Ascending aorta (tissue), 2 donors: ENCODE results near the gene DNAAF3. TPM values are rescaled to one million over a fixed set of nuclear protein-coding genes. Genes with fewer than 3 reads are reported as not detected.

Experiments
- DNase-seq, 2 donors: peaks; one replicate each; pipeline ENCODE4 v3.0.0-alpha.2; 2019; ENCODE audit warnings: low spot score in 2 of 2
- H3K27ac ChIP-seq, 2 donors: fragments of 200-600 bp; sonication (generic); one replicate each; pipeline ENCODE4 v1.5.1; 2016 to 2017; ENCODE audit warnings: mild to moderate bottlenecking in 1 of 2
- H3K27me3 ChIP-seq: fragments of 200-600 bp; sonication (generic); one replicate; pipeline ENCODE4 v1.5.1; 2017
- H3K36me3 ChIP-seq, 2 donors: fragments of 200-600 bp; sonication (generic); one replicate each; pipeline ENCODE4 v1.5.1; 2016
- H3K4me1 ChIP-seq, 2 donors: fragments of 200-600 bp; sonication (generic); one replicate each; pipeline ENCODE4 v1.5.1; 2016 to 2017; ENCODE audit warnings: mild to moderate bottlenecking in 1 of 2
- H3K4me3 ChIP-seq, 2 donors: fragments of 200-600 bp; sonication (generic); one replicate each; pipeline ENCODE4 v1.5.1; 2016 to 2017; ENCODE audit warnings: mild to moderate bottlenecking in 1 of 2
- H3K9me3 ChIP-seq, 2 donors: fragments of 200-600 bp; sonication (generic); one replicate each; pipeline ENCODE4 v1.5.1; 2016
- intact Hi-C: fragments of 100-400 bp; cut with DNase I; formaldehyde crosslinking; loops from one replicate; pipeline ENCODE4 v1.15.1; 2023
- total RNA-seq: library from RNA; depleted of rRNA; stranded (reverse); fragments of >200 nt; gene quantifications from one replicate; pipeline ENCODE4 v1.1.0, GENCODE V29; 2016
- TF ChIP-seq, protein P1 (sequence below), 3 experiments: fragments of 200-600 bp in 2 of 3; fragments of 450-650 bp in 1 of 3; sonication (generic) in 2 of 3; IDR thresholded peaks; one replicate each; pipeline ENCODE4 v1.5.1; 2016 to 2019; ENCODE audit warnings: antibody characterized with exemption in 3 of 3, mild to moderate bottlenecking in 1 of 3, moderate library complexity in 1 of 3

Gene DNAAF3
- total RNA-seq, 1 donor from 2014 or later: not detected

DNA sequence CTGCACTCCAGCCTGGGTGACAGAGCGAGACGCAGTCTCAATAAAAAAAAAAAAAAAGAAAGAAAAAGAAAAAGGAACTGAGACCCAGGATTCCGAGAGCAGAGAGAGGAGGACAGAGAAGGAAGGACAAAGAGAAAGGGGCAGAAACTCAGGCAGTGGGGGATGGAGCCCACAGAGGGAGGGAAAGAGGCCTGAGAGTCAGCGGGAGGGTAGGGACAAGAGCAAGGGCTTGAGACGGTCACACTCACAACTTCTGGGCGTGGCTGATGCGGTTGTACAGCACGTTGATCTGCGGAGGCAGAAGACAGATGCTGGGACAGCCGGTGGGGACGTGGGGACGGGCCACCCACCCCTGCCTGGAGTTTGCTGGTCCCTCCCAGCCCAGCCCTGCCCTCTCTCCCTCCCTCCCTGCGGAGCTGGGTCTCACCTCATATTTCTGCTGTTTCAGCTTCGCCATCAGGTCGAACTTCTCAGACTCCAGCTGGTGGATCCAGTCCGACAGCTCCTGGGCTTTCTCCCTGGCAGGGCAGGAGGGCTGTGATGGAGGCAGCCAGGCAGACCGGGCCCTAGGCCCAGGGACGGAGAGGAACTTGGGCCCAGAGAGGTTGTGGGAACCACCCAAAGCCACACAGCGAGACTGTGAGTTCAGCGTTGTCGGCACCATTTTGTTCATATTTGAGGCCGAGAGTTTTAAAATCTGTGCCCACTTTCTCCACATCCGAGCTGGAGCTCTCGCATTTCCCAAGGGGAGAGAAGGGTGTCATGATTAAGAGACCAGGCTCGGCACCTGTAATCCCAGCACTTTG lies 32.6 kb downstream of the DNAAF3 start:
- Histone ChIP-seq H3K4me3 (no peak overlapping the region), H3K9me3 (no peaks in the 10 kb centered on the region), H3K27ac (no peak overlapping the region), H3K4me1 (no peaks in the 10 kb centered on the region), H3K36me3 (no peaks in the 10 kb centered on the region), H3K27me3 (peaks cover 9% of the 10 kb centered on the region)
- intact Hi-C loops: no loop called here
- no peak for DNase-seq
- TF ChIP-seq, protein P1, sequence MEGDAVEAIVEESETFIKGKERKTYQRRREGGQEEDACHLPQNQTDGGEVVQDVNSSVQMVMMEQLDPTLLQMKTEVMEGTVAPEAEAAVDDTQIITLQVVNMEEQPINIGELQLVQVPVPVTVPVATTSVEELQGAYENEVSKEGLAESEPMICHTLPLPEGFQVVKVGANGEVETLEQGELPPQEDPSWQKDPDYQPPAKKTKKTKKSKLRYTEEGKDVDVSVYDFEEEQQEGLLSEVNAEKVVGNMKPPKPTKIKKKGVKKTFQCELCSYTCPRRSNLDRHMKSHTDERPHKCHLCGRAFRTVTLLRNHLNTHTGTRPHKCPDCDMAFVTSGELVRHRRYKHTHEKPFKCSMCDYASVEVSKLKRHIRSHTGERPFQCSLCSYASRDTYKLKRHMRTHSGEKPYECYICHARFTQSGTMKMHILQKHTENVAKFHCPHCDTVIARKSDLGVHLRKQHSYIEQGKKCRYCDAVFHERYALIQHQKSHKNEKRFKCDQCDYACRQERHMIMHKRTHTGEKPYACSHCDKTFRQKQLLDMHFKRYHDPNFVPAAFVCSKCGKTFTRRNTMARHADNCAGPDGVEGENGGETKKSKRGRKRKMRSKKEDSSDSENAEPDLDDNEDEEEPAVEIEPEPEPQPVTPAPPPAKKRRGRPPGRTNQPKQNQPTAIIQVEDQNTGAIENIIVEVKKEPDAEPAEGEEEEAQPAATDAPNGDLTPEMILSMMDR (IDR thresholded peaks at IDR 0.05): no peak

DNA sequence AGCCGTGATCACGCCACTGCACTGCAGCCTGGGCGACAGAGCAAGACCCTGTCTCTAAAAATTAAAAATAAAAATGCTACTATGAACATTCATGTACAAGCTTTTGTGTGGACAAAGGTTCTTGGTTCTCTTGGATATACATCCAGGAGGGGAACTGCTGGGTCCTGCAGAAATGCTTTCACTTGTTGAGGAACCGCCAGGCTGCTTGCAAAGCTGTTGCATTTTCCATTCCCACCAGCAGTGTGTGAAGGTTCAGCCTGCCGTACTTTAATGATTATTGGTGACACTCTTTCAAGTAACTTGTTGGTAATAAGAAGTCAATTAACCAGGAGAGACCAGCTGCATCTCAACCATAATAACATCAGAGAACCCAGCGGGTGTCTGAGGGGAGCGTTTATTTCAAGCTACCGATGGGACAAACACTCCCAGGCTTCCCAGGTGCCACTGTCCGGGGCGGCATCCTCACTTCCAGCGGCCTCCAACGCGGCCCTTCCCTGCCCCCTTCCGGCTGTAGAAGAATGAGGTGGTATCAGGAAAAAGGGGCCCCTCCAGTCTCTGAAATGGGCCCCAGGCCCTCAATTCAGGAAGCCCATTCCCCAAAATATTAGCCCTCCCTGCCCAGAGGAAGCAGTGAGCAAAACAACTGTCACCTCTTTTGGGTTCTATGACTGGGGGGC lies 33.8 kb downstream of the DNAAF3 start:
- peaks cover 6% of the 10 kb centered on the region for H3K27me3 ChIP-seq

DNA sequence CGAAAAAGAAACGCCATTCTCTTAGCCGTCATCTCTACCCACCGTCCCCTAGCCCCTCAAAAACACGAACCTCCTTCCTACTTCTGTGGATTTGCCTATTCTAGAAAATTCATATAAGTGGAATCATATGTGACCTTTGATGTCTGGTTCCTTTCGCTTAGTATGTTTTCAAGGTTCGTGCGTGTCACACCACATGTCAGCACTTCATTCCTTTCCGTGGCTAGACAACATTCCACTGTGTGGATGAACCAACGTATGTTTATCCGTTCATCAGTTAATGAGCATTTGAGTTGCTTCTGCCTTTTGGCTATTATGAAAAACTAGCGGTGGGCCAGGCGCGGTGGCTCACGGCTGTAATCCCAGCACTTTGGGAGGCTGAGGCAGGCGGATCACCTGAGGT lies 35.0 kb downstream of the DNAAF3 start:
- intact Hi-C loops: no loop called here
- no peaks in the 10 kb centered on the region for H3K36me3 ChIP-seq
- no peaks in the 10 kb centered on the region for H3K4me1 ChIP-seq
- TF ChIP-seq, protein P1 (IDR thresholded peaks at IDR 0.05): no peak
- no peak overlapping the region for H3K4me3 ChIP-seq
- no peaks in the 10 kb centered on the region for H3K9me3 ChIP-seq
- no peak overlapping the region for H3K27ac ChIP-seq
- H3K27me3 ChIP-seq: peaks cover 6% of the 10 kb centered on the region
- no peak for DNase-seq

More for the DNA sequence above, 33.8 kb downstream of the DNAAF3 start:
- no peaks in the 10 kb centered on the region for H3K4me1 ChIP-seq
- intact Hi-C loops: no loop called here
- TF ChIP-seq, protein P1 (IDR thresholded peaks at IDR 0.05): peak in 1 of 3 experiments; percentile 6
- H3K27ac ChIP-seq: no peak overlapping the region
- DNase-seq: no peak
- no peak overlapping the region for H3K4me3 ChIP-seq
- no peaks in the 10 kb centered on the region for H3K9me3 ChIP-seq
- no peaks in the 10 kb centered on the region for H3K36me3 ChIP-seq

DNA sequence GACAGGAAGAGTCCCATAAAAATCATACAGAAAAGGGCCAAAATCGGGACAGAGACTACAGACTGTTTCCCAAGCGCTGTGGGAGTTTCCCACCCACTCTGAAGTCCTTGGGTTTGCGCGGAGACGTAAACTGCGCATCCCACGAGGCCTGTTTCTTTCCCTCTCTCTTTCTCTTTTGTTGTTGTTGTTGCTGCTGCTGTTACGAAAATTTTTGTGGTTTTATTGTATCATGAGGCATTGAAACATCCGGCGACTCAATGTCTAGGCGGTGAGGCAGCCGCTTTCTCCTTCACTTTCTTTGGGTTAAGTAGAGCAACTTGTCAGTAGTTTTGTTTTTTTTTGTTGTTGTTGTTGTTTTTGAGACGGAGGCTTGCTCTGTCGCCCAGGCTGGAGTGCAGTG lies 47.4 kb downstream of the DNAAF3 start:
- Histone ChIP-seq H3K4me1 (peaks cover 11 to 28% of the 10 kb centered on the region in 2 donors), H3K9me3 (no peaks in the 10 kb centered on the region), H3K27me3 (no peaks in the 10 kb centered on the region), H3K27ac (no peak overlapping the region), H3K4me3 (no peak overlapping the region), H3K36me3 (no peaks in the 10 kb centered on the region)
- intact Hi-C loops: loop anchor here (5.0 to 10.0 kb wide), 7 partner anchors 163 to 1254 kb away; partner anchors contain the start of genes BRSK1, CDC42EP5, HSPBP1 and MYADM
- DNase-seq: no peak
- TF ChIP-seq, protein P1 (IDR thresholded peaks at IDR 0.05): no peak

DNA sequence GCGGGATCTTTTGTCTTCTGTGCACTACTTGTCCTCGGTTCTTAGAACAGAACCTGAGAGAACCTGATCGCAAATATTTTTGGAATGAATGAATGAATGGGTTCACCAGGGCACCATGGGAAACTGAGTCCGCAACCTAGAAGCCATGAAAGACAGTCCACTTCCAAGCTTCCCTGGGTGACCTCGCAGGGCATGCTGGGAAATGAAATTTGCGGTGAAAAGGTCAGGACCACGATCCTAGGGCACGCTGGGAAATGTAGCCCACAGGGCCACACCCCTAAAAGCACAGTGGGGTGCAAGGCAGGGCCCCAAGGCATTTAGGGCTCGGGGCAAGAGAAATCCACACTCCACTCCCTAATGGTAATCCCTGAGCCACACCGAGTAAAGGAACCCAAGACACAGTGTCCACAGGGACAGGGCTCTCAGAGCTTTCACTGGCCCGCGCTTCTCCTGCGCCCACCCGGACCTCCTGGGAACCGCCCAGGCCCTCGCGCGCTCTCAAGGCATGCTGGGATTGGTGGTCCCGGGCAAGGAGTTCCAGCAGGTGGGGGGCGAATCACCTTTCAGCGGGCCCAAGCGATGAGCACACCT lies 47.9 kb downstream of the DNAAF3 start:
- intact Hi-C loops: loop anchor here (5.0 to 10.0 kb wide), 7 partner anchors 164 to 1254 kb away; partner anchors contain the start of genes BRSK1, CDC42EP5, HSPBP1 and MYADM
- H3K4me1 ChIP-seq: peaks cover 13 to 32% of the 10 kb centered on the region in 2 donors
- TF ChIP-seq, protein P1 (IDR thresholded peaks at IDR 0.05): no peak
- H3K9me3 ChIP-seq: no peaks in the 10 kb centered on the region
- no peaks in the 10 kb centered on the region for H3K36me3 ChIP-seq
- peak overlapping the region; percentile 74 to 79 for H3K27ac ChIP-seq
- DNase-seq: peak in 1 of 2 donors; percentile 73
- peak overlapping the region; percentile 73 to 76 for H3K4me3 ChIP-seq
- H3K27me3 ChIP-seq: no peaks in the 10 kb centered on the region
